Uterus (tissue), 4 donors: Measurements from ENCODE around the gene RIMOC1. TPM values are rescaled to one million over a fixed set of nuclear protein-coding genes. Genes with fewer than 3 reads are reported as not detected.

ENCODE experiments used
- DNase-seq, 2 donors: peaks; one replicate each; pipeline ENCODE4 v3.0.0-alpha.2; 2019 to 2020
- H3K27ac ChIP-seq, 2 donors: fragments of 200-600 bp; sonication (generic); 1 replicate in 1 of 2; 2 replicates in 1 of 2; pipeline ENCODE4 v1.5.1; 2016 to 2018
- H3K27me3 ChIP-seq, 2 donors: fragments of 200-600 bp; sonication (generic); one replicate each; pipeline ENCODE4 v1.5.1; 2018 to 2019; ENCODE audit warnings: control low read depth in 1 of 2
- H3K36me3 ChIP-seq, 2 donors: fragments of 200-600 bp; sonication (generic); one replicate each; pipeline ENCODE4 v1.5.1; 2019; ENCODE audit warnings: control low read depth in 1 of 2
- H3K4me1 ChIP-seq, 2 donors: fragments of 200-600 bp; sonication (generic); one replicate each; pipeline ENCODE4 v1.5.1; 2018 to 2019; ENCODE audit warnings: control low read depth in 1 of 2
- H3K4me3 ChIP-seq, 2 donors: fragments of 200-600 bp; sonication (generic); 1 replicate in 1 of 2; 2 replicates in 1 of 2; pipeline ENCODE4 v1.5.1; 2018 to 2019; ENCODE audit warnings: mild to moderate bottlenecking in 1 of 2
- H3K9me3 ChIP-seq, 2 donors: fragments of 200-600 bp; sonication (generic); one replicate each; pipeline ENCODE4 v1.5.1; 2019; ENCODE audit warnings: control low read depth in 1 of 2
- CTCF ChIP-seq, 4 experiments: fragments of 200-600 bp in 2 of 4; fragments of 450-650 bp in 2 of 4; sonication (generic) in 2 of 4; IDR thresholded peaks; one replicate each; pipeline ENCODE4 v1.5.1; 2016 to 2019; ENCODE audit warnings: antibody characterized with exemption in 4 of 4, mild to moderate bottlenecking in 2 of 4, moderate library complexity in 1 of 4
- POLR2A ChIP-seq, 2 donors: fragments of 450-650 bp; IDR thresholded peaks; one replicate each; pipeline ENCODE4 v1.6.1; 2016; ENCODE audit warnings: antibody characterized with exemption in 2 of 2, mild to moderate bottlenecking in 1 of 2, moderate library complexity in 1 of 2
- intact Hi-C: fragments of 100-400 bp; cut with DNase I; formaldehyde crosslinking; loops from one replicate; pipeline ENCODE4 v1.15.1; 2023; ENCODE audit warnings: low total_unique reads
- total RNA-seq, 4 donors: library from RNA; depleted of rRNA in 3 of 4; stranded (reverse); fragments of >200 nt in 3 of 4; gene quantifications; one replicate each; pipeline versions ENCODE4 v1.1.0 to v1.2.4, GENCODE V29; 2014 to 2023
- donor health status: DM: yes; HTN: yes; CAD: no.

The RIMOC1 gene
- total RNA-seq, 4 donors from 2014 or later, result 9.2 to 23.8 (median 22.6) TPM

DNA sequence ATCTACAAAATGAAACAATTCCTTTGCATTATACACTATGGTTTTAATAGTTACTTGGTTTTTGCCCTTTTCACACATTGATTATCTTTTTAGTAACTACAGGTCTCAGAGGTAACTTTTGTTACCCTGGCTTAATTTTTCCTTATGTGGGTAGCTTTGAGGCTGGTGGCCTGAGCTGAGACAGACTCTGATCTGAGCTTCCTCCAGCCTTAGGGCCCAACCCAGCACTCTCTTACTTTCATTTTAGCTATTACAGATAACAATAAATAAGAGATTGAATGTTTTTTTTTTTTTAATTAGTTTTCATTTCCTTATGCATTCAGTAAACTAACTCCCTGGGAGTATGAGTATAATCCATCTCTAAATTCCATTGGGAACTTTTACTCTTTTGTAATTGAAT, 18.9 kb upstream of the RIMOC1 start:
- H3K27me3 ChIP-seq, result no peaks in the 10 kb centered on the region
- H3K27ac ChIP-seq, result no peak overlapping the region
- no peaks in the 10 kb centered on the region for H3K36me3 ChIP-seq
- H3K9me3 ChIP-seq, result no peaks in the 10 kb centered on the region
- no peak for DNase-seq
- intact Hi-C loops, result no loop called here
- TF ChIP-seq CTCF (IDR thresholded peaks at IDR 0.05), result no peak
- TF ChIP-seq POLR2A (IDR thresholded peaks at IDR 0.05), result no peak
- H3K4me3 ChIP-seq, result no peak overlapping the region
- no peaks in the 10 kb centered on the region for H3K4me1 ChIP-seq

- no peaks in the 10 kb centered on the region for H3K27me3 ChIP-seq
- no peak for DNase-seq
- no peaks in the 10 kb centered on the region for H3K4me1 ChIP-seq
- H3K9me3 ChIP-seq, result no peaks in the 10 kb centered on the region
- intact Hi-C loops, result no loop called here
- no peak overlapping the region for H3K27ac ChIP-seq
- TF ChIP-seq POLR2A (IDR thresholded peaks at IDR 0.05) (no peak), CTCF (IDR thresholded peaks at IDR 0.05) (no peak)
- no peaks in the 10 kb centered on the region for H3K36me3 ChIP-seq
- H3K4me3 ChIP-seq, result no peak overlapping the region
Measured at GRCh38 chr5:41891066-41891707, 13.0 kb upstream of the RIMOC1 start.

DNA sequence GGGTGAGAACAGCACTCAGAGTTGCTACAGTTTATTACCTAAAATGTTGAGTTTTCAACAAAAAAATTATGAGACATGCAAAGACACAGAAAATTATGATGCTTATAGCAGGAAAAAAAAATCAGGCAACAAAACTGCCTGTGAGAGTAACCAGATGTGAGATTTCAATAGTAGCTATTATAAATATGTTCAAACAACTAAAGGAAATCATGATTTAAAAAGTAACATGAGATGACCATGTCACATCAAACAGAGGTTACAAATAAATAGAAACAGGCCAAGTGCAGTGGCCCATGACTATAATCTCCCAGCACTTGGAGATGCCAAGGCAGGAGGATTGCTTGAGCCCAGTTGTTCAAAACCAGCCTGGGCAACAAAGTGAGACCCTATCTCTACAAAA, 12.1 kb upstream of the RIMOC1 start:
- intact Hi-C loops, result no loop called here
- TF ChIP-seq POLR2A (IDR thresholded peaks at IDR 0.05) (no peak), CTCF (IDR thresholded peaks at IDR 0.05) (no peak)
- H3K27me3 ChIP-seq, result no peaks in the 10 kb centered on the region
- no peaks in the 10 kb centered on the region for H3K36me3 ChIP-seq
- no peaks in the 10 kb centered on the region for H3K9me3 ChIP-seq
- no peaks in the 10 kb centered on the region for H3K4me1 ChIP-seq
- DNase-seq, result no peak
- no peak overlapping the region for H3K27ac ChIP-seq
- no peak overlapping the region for H3K4me3 ChIP-seq

- Histone ChIP-seq H3K9me3 (no peaks in the 10 kb centered on the region), H3K27ac (no peak overlapping the region), H3K4me3 (no peak overlapping the region), H3K4me1 (no peaks in the 10 kb centered on the region), H3K27me3 (no peaks in the 10 kb centered on the region), H3K36me3 (no peaks in the 10 kb centered on the region)
- TF ChIP-seq CTCF (IDR thresholded peaks at IDR 0.05), result no peak
- DNase-seq, result no peak
- intact Hi-C loops, result no loop called here
Measured at GRCh38 chr5:41893074-41893851, 10.9 kb upstream of the RIMOC1 start.

DNA sequence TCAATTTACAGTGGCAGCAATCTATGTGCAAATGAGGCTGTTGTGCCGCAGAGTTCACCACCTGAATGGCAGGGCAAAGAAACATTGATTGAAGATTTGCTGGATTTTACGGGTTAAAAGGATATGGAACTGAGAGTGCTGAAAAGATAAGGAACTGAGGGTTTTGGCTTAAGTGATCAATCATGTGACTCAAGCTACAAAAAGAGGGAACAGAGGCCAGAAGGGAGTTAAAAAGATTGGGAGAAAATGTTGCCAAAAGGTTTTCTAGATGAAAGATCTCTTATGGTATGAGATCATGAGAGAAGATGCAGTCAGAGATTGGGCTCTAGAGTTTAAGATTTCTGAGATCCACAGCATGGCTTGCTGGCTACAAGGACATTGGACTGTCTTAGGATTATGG, 7.9 kb upstream of the RIMOC1 start:
- no peak for DNase-seq
- Histone ChIP-seq H3K36me3 (no peaks in the 10 kb centered on the region), H3K27me3 (no peaks in the 10 kb centered on the region), H3K4me3 (no peak overlapping the region), H3K9me3 (no peaks in the 10 kb centered on the region), H3K4me1 (no peaks in the 10 kb centered on the region), H3K27ac (no peak overlapping the region)
- no peak for TF ChIP-seq CTCF (IDR thresholded peaks at IDR 0.05)
- no peak for TF ChIP-seq POLR2A (IDR thresholded peaks at IDR 0.05)
- intact Hi-C loops, result no loop called here
